NCI-H2081 (cell line): ENCODE measurements around the gene PDPK1.
A peak's percentile ranks its signal among the peaks of the same experiment; 100 is the strongest.

Experiments
- DNase-seq, 2 experiments: peaks; one replicate each; lab custom pipeline; 2025; lab: John Stamatoyannopoulos, UW

PDPK1 gene

DNA sequence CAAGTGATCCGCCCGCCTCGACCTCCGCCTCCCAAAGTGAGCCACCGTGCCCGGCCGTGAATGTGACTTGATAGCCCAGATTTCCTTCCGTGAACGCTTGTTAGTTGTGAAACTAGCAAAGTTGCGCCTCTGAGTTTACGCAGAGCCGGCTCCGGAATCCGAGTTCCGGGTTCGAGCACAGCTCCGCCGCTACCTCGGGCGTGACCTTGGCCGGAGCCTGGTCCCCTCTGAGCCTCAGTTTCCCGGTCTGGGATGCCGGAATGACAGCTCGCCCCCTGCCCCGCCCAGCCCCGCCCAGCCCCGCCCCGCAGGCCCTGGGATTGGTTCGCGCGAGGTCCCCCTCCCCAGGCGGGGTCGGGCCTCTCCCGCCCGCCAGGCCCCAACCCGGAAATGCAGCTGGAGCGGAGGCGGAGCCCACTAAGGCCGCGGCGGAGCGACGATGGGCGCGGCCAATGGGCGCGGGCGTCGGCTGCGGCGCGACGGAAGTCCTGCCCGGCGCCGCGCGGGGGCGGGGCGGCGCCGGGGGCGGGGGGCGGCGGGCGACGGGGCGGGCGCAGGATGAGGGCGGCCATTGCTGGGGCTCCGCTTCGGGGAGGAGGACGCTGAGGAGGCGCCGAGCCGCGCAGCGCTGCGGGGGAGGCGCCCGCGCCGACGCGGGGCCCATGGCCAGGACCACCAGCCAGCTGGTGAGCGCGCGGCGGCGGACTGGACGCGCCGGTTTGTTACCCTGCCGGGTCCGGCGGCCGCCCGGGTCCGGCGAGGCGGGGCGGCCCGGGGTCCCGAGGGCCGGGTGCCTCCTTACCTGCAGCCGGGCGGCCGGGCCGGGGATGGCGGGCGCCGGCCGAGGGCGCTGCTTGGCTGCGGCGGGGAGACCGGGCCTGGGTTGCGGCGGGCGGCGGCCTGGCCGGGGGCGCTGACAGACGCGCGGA, at the start of gene PDPK1:
PDPK1 (plus strand) TSS at position 571 of the 929 bp plus-strand sequence; CDS start at position 663, 92 bp downstream.
- DNase-seq = peak; percentile 92 to 95

DNA sequence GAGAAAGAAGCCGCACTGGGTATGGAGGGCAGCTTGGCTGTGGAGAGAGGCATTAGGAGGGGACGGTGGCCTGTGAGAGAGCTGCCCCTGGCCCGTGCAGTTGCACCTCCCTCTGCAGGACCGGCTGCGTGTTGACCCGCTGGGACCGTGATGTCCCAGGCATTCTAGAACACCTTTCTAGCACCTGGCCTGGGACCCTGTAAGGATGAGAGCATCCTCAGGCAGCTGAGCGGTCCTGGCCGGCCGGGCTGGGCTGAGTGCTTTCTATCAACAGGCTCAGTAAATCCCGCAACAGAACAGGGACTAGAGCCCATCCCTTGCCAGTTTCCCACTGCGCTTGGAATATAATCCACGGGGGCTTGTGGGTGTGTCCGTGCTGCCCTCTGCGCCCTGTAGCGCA, 48.2 kb upstream of the PDPK1 start:
- DNase-seq = no peak

DNA sequence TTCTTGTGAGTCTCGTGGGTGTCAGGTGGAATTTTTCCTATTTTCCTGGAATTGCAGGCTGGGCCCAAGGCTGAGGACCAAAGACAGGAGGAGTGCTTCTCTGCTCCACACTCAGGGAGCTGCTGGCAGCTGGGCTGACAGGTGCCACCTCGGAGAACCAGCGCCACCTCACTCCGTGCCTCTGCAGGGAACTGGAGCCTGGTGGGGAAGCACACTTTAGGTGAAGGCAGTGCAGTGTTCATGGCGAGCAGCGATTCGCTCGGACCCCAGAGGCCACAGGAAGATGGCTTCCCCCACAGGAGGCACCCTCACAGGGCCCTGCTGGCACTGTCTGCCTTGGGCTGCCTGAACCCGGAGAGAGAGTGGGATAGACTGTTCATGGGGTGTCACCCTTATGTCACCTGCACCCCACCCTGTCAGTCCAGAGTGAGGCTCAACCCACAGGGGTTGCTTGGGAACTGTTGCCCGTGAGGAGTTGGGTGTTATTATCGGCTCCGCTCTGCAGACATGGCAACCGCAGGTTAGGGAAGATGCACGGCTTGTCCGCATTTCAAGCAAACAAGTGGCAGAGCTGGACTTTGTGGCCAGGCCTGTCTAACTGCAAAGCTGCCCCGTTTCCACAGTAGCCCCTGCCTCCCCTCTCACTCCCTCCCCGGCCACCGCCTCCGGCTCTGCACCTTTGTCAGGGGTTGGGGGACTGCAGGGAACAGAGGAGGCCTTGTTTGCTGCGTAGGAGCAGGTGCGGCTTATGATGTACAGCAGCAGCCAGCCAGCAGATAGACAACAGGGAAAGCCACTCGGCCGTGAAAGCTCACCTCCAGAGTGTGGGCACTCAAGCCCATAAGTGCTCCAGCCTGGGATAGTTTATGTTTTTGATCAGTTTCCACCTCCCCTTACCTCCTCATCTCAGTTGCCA, 47.4 kb upstream of the PDPK1 start:
- DNase-seq = no peak

DNA sequence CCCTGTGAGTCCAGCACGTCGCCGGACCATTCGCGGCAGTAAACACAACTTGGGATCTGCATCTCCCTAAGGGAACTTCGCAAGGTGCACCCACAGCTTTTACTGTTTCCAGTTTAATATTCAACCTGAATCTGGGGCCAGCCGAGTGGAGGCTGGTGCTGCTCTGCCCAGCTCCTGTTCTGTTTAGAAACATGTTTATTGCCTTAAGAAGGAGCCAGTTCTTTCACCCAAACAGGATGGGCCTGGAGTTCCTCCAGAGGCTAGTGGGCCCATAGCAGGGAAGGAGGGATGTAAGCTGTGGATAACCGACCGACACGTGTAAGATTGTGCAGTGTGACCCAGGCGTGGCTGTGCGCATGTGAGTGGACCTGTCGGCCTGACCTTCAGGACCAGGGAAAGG, 45.5 kb upstream of the PDPK1 start:
- no peak for DNase-seq

DNA sequence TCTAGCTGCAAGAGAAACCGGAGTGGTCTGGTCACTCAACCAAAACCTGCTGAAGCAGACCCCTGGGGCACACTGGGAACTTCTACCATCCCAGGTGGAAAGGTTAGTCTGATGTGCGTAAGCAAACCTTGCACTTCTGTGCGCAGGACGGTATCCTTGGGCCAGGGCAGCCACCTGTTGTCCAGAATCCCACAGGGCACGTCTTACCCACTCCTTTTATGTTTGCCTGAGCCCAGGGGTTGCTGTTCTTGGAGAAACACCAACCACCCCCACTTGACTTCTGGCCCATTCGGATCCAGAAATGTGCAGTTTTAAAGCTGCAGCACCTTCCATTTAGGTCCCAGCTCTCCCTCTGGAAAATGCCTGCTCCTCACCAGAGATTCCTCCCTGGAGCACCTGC, 44.2 kb upstream of the PDPK1 start:
- DNase-seq = no peak

DNA sequence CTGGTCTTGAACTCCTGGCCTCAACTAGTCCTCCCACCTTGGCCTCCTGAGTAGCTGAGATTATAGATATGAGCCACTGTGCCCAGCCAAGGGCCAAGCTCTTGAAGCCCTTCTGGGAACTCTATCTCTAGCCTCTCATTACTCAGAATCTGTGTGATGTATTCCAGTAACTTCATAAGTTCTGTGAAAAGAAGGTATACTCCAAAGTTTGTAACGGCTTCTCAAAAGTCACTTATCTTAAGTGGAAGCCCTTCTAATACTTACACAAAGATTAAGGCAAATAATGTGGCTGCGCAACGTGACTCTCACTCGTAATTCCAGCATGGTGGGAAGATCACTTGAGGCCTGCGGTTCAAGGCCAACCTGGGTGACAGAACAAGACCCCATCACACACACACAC, 43.2 kb upstream of the PDPK1 start:
- DNase-seq = no peak

DNA sequence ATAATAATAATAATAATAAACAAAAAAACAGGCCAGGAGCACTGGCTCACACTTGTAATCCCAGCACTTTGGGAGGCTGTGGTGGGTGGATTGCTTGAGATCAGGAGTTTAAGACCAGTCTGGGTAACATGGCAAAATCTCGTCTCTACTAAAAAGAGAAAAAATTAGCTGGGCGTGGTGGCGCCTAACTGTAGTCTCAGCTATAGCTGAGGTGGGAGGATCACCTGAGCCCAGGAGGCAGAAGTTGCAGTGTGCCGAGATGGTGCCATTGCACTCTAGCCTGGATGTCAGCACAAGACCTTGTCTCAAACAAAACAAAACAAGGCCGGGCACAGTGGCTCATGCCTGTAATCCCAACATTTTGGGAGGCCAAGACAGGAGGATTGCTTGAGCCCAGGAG, 42.8 kb upstream of the PDPK1 start:
- DNase-seq = no peak

DNA sequence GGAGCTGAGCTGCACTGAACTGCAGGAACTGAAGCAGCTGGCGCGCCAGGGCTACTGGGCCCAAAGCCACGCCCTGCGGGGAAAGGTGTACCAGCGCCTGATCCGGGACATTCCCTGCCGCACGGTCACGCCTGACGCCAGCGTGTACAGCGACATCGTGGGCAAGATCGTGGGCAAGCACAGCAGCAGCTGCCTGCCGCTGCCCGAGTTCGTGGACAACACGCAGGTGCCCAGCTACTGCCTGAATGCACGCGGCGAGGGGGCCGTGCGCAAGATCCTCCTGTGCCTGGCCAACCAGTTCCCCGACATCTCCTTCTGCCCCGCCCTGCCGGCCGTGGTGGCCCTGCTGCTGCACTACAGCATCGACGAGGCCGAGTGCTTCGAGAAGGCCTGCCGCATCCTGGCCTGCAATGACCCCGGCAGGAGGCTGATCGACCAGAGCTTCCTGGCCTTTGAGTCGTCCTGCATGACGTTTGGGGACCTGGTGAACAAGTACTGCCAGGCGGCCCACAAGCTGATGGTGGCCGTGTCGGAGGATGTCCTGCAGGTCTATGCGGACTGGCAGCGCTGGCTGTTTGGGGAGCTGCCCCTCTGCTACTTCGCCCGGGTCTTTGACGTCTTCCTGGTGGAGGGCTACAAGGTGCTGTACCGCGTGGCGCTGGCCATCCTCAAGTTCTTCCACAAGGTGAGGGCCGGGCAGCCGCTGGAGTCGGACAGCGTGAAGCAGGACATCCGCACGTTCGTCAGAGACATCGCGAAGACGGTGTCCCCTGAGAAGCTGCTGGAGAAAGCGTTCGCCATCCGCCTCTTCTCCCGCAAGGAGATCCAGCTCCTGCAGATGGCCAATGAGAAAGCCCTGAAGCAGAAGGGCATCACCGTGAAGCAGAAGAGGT, 41.4 kb upstream of the PDPK1 start:
- no peak for DNase-seq

DNA sequence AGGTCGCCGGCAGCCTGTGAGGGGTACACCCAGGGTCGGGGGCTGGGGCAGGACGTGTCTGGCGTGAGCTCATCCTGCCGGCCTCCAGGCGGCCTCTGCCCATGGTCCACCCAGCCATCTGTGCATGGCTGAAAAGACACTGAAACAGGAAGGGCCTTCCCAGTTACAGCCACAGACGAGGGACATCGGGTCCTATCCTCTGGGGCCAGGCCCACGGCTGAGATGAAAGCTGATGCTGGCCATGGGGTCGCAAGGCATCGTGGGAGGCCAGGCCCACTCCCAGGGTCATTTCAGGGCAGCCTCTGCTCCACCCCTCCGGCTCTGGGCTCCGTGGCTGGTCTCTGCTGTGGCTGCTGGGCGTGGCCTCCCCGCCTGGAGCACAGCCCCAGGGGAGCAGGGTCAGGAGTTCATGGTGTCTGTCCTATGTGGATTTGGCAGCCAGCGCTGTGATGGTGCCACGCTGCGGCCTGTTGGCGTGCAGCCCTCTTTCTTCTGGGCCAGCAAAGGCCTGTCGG, 40.6 kb upstream of the PDPK1 start:
- no peak for DNase-seq

DNA sequence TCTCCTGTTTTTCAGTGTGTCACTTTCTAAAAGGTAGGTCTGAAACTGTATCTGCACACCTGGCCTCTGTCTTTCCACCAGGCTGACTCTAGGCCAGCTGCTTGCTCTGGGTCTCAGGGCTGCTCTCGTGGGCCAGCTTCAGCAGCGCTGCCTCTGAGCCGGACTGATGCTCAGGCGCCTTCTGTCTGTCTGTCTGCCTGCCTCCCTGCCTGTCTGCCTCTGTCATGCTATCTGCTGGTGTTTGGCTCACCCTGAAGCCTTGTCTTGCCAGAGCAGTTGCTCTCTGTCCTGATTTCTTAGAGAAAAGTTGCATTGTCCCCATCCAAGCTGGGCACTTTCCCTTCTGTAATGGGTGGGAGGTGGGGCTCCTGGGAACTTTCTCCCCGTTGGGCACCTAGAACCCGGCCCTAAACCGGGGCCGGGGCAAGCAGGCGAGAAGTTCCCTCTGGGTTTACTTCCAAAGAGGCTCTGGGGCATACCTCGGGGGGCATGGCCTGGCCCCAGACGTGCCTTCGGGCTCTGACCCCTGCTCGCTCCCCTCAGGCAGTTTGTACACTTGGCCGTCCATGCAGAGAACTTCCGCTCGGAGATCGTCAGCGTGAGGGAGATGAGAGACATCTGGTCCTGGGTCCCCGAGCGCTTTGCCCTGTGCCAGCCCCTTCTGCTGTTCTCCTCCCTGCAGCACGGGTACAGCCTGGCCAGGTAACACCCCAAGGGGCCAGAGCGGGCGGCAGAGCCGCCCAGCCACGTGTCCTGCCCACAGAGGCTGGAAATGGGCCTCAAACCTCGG, 39.9 kb upstream of the PDPK1 start:
- no peak for DNase-seq

DNA sequence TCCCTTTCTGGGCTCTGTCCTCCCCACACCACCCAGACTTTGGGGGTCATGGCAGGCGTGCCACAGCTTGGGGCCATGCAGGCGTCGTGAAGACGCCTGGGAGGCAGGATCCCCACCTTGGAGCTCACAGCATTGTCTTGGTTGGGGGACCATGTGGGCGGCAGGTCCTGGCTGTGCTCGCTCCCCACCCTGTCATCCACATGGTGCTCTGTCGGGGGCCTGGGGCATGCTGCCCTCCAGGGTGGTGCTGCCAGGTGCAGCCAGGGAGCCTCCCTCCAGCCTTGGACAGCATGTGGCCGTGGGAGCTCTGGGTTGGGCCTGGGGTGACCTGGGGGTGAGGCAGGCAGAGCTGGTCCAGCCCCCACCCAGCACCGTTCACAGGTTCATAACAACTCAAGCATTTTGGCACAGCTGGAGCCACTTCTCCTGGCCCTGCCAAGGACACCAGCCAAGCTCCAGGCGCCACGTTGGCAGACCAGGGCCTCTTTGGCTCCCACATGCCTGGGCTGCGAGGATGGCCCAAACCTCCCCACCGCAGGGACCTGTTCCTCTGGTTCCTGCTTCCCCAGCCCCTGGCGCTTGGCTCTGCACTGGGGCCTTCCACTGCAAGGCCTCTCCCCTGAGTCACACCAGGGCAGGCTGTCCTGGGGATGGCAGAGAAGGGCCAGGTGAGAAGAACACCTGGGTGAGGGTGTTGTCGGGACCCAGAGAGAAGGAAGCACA, 39.1 kb upstream of the PDPK1 start:
- no peak for DNase-seq

DNA sequence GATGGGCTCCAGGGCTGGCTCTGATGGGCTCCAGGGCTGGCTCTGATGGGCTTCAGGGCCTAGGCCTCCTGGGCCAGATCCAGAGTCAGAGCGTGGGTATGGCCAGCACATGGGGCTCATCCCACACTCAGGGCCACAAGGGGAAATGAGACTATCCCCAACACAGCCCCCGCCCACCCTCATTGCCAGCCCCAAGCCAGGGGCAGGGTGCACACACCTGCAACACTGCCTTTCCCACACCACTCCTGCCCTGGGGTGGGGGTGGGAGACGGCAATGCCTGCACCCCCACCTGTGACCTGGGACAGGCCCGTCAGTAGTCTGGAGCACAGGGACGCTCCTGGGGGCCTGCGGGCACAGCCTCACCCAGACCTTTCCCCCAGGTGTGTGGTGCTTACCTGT, 38.4 kb upstream of the PDPK1 start:
- DNase-seq = no peak

DNA sequence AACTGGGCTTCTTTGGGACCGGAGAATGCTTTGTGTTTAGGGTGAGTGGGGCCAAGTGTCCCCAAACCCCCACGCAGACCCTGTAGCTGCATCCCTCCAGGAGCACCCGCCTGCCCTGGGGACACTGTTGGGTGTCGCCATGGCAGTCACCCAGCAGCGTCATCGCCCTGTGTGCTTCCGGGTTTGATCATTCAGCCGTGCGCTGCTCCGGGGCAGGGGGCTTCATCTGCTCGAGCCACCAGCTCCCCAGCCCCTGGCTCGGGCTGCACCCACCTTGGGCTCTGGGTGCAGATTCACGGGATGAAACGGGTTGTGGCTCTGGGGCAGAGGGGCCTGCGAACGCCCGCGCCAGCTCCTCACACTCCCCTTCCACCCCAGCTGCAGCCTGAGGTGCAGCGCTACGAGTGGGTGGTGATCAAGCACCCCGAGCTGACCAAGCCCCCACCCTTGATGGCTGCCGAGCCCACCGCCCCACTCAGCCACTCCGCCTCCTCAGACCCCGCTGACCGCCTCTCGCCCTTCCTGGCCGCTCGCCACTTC, 37.9 kb upstream of the PDPK1 start:
- no peak for DNase-seq

DNA sequence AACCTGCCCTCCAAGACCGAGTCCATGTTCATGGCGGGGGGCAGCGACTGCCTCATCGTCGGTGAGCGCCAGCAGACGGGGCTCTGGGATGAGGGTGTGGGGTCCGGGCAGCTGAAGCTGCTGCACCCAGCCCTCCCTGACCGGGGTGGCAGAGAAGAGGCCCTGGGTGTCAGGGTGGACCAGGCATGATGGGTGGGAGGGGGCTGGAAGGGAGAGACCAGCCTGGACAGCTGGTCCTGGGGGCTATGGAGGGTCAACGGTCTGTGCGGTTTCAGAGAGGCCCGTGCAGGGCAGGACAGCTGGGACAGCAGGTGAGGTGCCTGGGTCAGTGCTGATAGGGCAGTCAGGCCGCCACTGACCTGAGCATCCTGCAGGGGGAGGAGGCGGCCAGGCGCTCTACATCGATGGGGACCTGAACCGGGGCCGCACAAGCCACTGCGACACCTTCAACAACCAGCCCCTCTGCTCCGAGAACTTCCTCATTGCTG, 37.3 kb upstream of the PDPK1 start:
- DNase-seq = no peak

DNA sequence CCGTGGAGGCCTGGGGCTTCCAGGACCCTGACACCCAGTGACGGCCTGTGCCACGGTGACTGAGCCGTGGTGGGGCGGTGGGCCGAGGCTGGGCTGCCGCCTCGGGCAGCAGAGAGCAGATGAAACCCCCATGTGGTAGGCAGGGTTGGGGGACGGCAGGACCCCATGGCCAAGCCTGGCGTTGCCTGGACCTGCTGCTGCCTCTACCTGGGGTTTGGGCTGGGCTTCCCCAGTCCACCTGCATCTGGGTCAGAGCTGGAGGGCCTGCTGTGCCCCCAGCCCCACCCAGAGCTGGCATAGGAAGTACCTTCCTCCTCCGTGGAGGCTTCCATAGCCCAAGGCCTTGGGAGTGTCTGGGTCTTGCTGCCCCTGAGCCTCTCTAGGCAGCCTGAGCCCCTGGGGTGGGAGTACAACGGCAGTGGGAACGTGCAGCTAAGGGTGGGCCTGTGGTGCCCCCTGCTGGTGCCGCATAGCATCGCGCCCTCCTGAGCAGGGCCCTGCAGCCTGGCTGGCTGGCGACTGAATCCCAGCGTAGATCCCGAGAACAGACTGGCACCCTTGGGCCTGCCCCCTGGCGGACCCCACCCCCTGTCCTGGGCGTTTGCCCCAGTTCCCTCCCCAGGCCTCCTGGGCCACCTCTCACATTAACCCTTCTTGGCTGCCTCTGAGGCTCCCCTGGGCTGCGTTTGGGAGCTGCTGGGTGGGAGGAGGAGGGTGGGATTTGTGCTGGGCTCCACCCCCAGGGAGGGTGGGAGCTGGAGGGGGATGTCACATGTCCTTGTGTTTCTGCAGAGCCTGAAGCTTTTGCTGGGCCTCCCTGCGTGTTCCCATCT, 36.7 kb upstream of the PDPK1 start:
- peak; percentile 73 to 76 for DNase-seq

DNA sequence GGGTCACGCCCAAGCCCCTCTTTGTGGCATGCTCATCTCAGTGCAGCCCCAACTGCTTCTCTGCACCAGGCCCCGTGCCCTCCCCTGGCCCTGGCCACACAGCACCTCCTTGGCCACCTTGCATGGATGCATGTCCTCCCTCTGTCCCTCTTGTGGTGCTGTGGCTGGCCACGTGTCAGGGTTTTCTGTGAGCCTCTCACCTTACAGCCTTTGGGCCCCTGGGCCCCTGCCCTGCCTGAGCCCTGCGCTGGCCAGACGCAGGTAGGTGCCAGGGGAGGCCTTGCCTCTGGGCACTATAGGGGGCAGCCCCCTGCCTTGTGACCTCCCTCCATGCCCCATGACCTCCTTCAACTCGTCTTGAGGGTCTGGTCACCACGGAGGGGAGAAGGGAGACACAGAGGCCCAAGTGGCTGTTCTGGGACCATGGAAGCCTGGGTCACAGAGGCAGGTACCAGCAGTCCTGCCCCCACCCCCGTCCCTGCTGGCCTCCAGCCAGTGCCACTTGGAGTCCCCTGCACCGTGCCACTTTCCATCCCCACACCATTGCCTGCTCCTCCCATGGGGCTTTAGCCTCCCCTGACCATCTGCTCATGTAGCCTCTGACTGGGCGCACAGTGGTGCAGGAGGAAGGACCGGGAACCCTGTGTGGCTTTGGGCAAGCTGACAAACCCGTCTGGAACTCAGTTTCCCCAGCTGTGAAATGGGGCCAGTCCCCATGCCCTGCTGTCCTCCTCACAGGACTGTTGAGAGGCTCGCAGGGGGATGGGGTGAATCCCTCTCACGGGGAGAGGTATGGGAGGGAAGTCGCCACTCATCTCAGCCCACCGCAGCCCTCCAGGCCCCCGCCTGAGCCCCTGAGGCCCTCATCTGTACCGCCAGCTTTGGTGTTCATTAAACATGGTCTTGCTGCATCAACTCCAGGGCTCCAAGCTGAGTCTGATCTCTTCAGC, 35.6 kb upstream of the PDPK1 start:
- DNase-seq = no peak

DNA sequence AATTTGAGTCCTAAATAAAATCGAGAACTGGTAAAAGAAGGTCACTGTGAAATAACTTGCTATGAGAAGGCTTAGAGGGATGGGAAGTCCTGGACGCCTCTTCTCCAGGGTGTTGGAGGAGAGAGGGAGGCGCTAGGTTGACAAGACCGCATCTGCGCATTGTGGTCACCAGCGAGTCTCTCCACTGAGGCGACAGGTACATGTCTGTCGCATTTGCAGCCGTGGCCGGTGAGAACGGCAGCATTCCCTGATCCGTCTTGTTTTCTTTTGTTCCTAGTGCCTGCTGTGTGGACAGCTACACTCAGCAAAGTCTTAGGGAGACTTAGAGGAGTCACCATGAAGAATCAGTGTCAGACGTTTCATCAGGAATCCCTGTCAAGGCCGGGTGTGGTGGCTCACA, 32.1 kb upstream of the PDPK1 start:
- DNase-seq = no peak
